ENCODE data around the gene MTARC1.

DNA sequence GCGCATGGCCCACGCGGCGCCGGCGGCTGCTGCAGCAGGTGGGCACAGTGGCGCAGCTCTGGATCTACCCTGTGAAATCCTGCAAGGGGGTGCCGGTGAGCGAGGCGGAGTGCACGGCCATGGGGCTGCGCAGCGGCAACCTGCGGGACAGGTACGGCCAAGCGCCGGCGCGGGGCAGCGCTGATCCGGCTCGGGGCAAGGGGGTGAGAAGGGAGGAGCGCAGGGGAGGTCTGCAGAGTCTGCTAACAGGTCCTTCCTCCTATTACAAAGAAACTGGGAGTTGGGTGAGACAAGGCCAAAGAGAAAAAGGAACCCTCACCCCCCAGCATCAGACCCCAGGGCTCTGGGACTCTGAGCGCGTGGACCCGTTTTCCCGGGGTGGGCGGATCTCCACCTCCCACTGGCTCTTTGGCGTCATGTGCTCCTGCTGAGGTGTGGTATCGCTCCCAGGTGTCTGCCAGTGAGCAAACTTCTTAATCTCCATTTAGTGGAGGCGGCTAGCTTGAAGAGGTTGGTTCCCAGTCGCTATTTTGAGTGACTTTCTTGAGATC is 431 bp downstream of the MTARC1 start:
- TF ChIP-seq, protein P1, sequence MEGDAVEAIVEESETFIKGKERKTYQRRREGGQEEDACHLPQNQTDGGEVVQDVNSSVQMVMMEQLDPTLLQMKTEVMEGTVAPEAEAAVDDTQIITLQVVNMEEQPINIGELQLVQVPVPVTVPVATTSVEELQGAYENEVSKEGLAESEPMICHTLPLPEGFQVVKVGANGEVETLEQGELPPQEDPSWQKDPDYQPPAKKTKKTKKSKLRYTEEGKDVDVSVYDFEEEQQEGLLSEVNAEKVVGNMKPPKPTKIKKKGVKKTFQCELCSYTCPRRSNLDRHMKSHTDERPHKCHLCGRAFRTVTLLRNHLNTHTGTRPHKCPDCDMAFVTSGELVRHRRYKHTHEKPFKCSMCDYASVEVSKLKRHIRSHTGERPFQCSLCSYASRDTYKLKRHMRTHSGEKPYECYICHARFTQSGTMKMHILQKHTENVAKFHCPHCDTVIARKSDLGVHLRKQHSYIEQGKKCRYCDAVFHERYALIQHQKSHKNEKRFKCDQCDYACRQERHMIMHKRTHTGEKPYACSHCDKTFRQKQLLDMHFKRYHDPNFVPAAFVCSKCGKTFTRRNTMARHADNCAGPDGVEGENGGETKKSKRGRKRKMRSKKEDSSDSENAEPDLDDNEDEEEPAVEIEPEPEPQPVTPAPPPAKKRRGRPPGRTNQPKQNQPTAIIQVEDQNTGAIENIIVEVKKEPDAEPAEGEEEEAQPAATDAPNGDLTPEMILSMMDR (IDR thresholded peaks at IDR 0.05): peak in 1 of 12 donors; percentile 0
- no peak for TF ChIP-seq POLR2A (IDR thresholded peaks at IDR 0.05)

All from heart left ventricle (tissue), 13 donors.